GM04503 (cell line): ENCODE results near the gene CEP295NL.
A peak's percentile ranks its signal among the peaks of the same experiment; 100 is the strongest.
"Not testable (repeated sequence)": the region's sequence is repeated elsewhere in the genome, so short reads cannot be mapped to it uniquely, and the experiment has no call there.

Experiments
- DNase-seq: peaks from one replicate; pipeline ENCODE4 v3.0.0-alpha.2; 2012; ENCODE audit warnings: low read depth

The CEP295NL gene

GRCh38 chr17:78903101-78903779 is at the start of gene CEP295NL:
CEP295NL (minus strand) TSS chr17:78903201; CDS start chr17:78901828, 1,373 bp downstream.
- DNase-seq: no peak

- no peak for DNase-seq
Measured at GRCh38 chr17:78952706-78953105, 49.7 kb upstream of the CEP295NL start.

GRCh38 chr17:78951967-78952551 is 49.1 kb upstream of the CEP295NL start:
- no peak for DNase-seq

GRCh38 chr17:78950870-78951269 is 47.9 kb upstream of the CEP295NL start:
- no peak for DNase-seq

- no peak for DNase-seq
Measured at GRCh38 chr17:78947235-78948149, 44.5 kb upstream of the CEP295NL start.

- no peak for DNase-seq
Measured at GRCh38 chr17:78946631-78947030, 43.6 kb upstream of the CEP295NL start.

GRCh38 chr17:78946131-78946530 is 43.1 kb upstream of the CEP295NL start:
- no peak for DNase-seq

GRCh38 chr17:78945455-78945854 is 42.5 kb upstream of the CEP295NL start:
- DNase-seq: not testable (repeated sequence)

- DNase-seq: no peak
Measured at GRCh38 chr17:78944956-78945355, 42.0 kb upstream of the CEP295NL start.

- DNase-seq: no peak
Measured at GRCh38 chr17:78944026-78944425, 41.0 kb upstream of the CEP295NL start.

GRCh38 chr17:78940708-78941107 is 37.7 kb upstream of the CEP295NL start:
- no peak for DNase-seq

- no peak for DNase-seq
Measured at GRCh38 chr17:78940258-78940657, 37.3 kb upstream of the CEP295NL start.

- DNase-seq: no peak
Measured at GRCh38 chr17:78939615-78940014, 36.6 kb upstream of the CEP295NL start.

- DNase-seq: no peak
Measured at GRCh38 chr17:78937561-78937960, 34.6 kb upstream of the CEP295NL start.

GRCh38 chr17:78935419-78936323 is 32.7 kb upstream of the CEP295NL start:
- peak; percentile 84 for DNase-seq

- DNase-seq: no peak
Measured at GRCh38 chr17:78934681-78935418, 31.8 kb upstream of the CEP295NL start.

GRCh38 chr17:78933959-78934568 is 31.1 kb upstream of the CEP295NL start:
- DNase-seq: peak; percentile 94

- DNase-seq: peak; percentile 88
Measured at GRCh38 chr17:78933025-78933958, 30.3 kb upstream of the CEP295NL start.
